DMS 273 (cell line): ENCODE results near the gene RABGEF1.
"Not testable (repeated sequence)": the region's sequence is repeated elsewhere in the genome, so short reads cannot be mapped to it uniquely, and the experiment has no call there.

Experiments used
- DNase-seq: peaks from one replicate; lab custom pipeline; 2025; ENCODE audit not compliant: unreplicated experiment; lab: John Stamatoyannopoulos, UW

Gene RABGEF1

GRCh38 chr7:66764905-66765304, 24.4 kb downstream of the RABGEF1 start:
- DNase-seq = not testable (repeated sequence)

GRCh38 chr7:66765322-66766025, 24.9 kb downstream of the RABGEF1 start:
- DNase-seq = not testable (repeated sequence)

GRCh38 chr7:66766041-66766440, 25.5 kb downstream of the RABGEF1 start:
- no peak for DNase-seq

- peak; percentile 22 for DNase-seq
These were observed 27.0 kb downstream of the RABGEF1 start for GRCh38 chr7:66767486-66767885.

- DNase-seq = no peak
These were observed 28.6 kb downstream of the RABGEF1 start for GRCh38 chr7:66768865-66769832.

GRCh38 chr7:66769833-66770512, 29.4 kb downstream of the RABGEF1 start:
- no peak for DNase-seq

GRCh38 chr7:66771795-66772194, 31.3 kb downstream of the RABGEF1 start:
- DNase-seq = no peak

GRCh38 chr7:66773744-66774143, 33.2 kb downstream of the RABGEF1 start:
- DNase-seq = not testable (repeated sequence)

- DNase-seq = peak; percentile 28
These were observed 35.9 kb downstream of the RABGEF1 start for GRCh38 chr7:66776383-66776782.

GRCh38 chr7:66776800-66777442, 36.4 kb downstream of the RABGEF1 start:
- DNase-seq = no peak

GRCh38 chr7:66778201-66778600, 37.7 kb downstream of the RABGEF1 start:
- no peak for DNase-seq

GRCh38 chr7:66779669-66780409, 39.3 kb downstream of the RABGEF1 start:
- DNase-seq = no peak

- no peak for DNase-seq
These were observed 41.0 kb downstream of the RABGEF1 start for GRCh38 chr7:66781408-66782090.

GRCh38 chr7:66782875-66783274, 42.3 kb downstream of the RABGEF1 start:
- DNase-seq = not testable (repeated sequence)

- DNase-seq = not testable (repeated sequence)
These were observed 43.5 kb downstream of the RABGEF1 start for GRCh38 chr7:66783887-66784595.

- no peak for DNase-seq
These were observed 49.7 kb downstream of the RABGEF1 start for GRCh38 chr7:66790196-66790595.

- DNase-seq = no peak
These were observed 50.2 kb downstream of the RABGEF1 start for GRCh38 chr7:66790725-66791124.

- no peak for DNase-seq
These were observed 60.1 kb downstream of the RABGEF1 start for GRCh38 chr7:66800591-66800990.

- DNase-seq = no peak
These were observed 63.5 kb downstream of the RABGEF1 start for GRCh38 chr7:66804001-66804400.
